NCI-H146 treated with DMSO at 0.1 percent for 48 hours (cell line): ENCODE data around the gene HHAT.

Experiments
- DNase-seq: peaks from one replicate; lab custom pipeline; 2025; ENCODE audit not compliant: unreplicated experiment; lab: John Stamatoyannopoulos, UW

The HHAT gene

GRCh38 chr1:210437111-210437510, 108.4 kb downstream of the HHAT start:
- DNase-seq, result no peak

DNA sequence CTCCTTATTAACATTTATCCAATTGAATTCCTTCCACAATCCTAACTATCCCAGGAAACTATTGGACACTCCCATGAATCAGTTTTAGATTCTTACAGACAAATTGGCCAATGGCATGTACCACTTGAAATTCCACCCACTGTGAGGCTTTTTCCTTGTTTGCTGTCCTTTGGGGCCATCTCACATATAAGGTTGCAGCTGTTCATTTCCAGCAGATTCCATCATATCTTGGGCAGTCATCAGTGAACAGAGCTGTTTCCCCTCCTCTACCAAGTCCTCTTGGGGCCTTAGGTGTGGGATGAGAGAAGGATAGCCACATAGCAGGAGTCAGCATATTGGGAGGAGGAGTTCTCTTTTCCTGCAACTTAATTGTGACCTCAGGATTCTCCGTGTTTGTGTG, 109.1 kb downstream of the HHAT start:
- no peak for DNase-seq

DNA sequence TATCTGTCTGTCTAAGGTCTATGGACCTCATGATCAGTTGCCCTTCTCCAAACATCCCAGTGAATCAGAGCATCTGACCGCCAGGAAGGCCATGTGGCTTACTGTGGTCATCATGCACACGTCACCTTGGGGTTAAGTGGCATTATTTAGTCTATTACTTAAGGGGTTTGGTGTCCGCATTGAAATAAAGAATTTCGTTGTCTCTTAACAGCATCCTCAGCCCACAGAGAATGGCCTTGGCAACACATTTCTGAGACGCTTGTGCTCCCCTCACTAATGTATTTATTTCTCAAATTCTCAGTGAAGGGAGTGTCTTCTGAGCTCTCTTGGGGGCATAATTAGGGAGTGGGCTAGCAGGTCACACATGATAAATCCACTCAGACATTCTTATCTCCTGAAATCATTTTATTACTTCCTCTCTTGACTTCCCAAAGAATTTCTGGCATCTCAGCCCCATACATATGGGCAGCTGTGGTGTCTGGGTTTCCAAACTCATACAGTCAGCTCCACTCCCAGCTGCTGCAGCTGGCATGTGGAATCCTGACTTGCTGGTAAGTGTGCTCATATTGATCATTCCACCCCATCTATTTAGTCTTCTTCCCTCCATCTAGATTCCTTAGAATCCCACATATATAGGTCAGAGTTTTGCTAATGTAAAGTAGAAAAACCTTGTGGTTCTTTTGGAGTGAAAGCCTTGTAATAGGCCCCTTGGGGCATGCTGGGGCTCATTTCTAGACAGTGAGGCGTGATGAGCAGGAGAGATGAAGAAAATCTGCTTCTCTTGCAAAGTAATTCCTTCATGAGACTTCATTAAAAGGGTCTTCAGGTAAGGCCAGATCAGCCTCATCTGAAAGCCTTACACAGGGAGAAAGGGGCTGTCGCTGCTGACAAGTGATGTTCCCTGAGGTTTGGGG, 110.5 kb downstream of the HHAT start:
- DNase-seq, result no peak

DNA sequence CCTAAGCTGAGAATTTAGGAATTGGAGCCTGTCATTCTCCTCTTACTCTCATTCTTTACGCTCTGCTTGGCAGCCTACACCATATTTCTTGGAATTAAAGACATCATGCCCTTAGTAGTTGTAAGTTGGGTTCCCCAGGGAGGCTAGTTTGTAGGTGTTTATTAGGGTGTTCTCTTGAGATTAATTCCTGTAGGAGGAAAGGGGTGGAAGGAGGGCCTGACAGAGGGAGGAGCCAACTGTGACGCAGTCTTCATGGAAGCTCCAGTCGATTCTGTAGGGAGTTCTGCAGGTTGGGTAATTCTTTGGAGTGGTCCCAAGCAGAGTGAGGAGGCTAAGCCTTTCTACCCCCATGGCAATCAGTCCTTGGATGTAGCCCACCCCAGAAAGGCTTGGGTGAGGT, 111.4 kb downstream of the HHAT start:
- no peak for DNase-seq

- no peak for DNase-seq
Measured at GRCh38 chr1:210441028-210441427, 112.3 kb downstream of the HHAT start.

GRCh38 chr1:210445485-210445884, 116.8 kb downstream of the HHAT start:
- DNase-seq, result no peak

DNA sequence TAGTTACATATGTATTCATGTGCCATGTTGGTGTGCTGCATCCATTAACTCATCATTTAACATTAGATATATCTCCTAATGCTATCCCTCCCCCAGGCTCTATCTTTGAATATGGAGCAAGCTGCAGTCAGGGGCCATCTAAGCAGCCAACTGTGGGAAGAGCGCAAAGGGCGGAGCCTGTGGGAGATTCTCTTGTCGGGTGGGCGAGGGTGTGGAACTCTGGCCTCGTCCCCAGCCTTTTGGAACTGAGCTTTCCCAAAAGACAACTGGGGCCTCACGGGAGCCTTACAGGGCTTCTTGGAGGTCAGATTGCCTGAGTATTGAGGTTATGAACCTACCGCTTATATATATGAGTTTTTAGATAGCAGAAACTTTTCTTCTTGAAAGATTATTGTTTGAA, 117.2 kb downstream of the HHAT start:
- no peak for DNase-seq

- peak; percentile 14 for DNase-seq
Measured at GRCh38 chr1:210446479-210446878, 117.8 kb downstream of the HHAT start.

DNA sequence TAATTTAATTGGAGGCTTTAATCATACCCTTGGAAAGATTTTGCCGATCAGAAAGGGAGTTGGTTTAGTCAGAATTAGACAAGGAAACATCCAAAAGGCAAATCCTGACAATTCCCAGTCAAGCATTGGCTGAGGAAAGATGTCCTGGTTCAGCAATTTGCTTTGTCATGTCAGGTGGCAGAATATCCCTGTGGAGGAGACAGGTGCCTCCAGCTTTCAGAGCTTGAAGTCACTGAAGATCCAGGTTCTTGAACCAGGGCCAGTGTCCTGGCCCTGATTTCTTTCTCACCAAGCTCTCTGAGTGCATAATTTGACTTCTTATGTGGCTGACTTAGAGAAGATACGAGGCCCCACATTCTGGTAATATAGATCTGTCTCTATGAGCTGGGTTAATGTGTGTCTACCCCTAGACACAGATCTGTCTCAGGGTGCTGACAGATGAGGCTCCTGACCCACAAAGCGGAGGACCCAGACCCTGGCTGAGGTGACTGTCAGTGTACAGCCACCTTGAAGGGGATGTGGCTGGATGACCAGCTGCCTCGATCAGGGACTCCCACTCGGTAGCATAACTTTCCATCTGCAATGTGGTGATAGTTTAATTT, 118.9 kb downstream of the HHAT start:
- DNase-seq, result no peak

DNA sequence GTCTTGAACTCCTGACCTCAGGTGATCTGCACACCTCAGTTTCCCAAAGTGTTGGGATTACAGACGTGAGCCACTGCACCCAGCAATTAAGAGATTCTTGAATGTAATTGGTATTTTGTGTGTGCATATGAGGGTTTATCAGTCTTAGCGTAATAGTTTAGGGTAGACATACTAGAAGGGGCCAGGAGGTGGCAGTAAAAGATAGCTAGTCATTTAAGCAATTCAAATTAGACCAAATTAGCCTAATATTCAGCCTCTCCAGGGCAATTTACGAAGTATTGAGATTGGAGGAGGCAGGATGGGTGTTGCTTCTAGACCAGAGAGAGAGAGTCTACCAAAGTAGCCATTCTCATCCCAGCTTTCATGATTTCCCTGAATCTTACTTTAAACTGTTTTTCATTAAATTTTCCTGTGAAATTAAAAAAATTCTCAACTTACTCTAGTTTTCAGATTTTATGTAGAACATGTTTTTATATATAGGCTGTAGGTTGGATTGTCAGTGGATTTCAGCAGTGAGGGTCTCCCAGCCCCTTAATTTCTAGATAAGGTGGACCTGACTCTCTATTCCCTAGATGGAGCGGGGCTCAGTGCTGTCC, 119.7 kb downstream of the HHAT start:
- DNase-seq, result no peak

DNA sequence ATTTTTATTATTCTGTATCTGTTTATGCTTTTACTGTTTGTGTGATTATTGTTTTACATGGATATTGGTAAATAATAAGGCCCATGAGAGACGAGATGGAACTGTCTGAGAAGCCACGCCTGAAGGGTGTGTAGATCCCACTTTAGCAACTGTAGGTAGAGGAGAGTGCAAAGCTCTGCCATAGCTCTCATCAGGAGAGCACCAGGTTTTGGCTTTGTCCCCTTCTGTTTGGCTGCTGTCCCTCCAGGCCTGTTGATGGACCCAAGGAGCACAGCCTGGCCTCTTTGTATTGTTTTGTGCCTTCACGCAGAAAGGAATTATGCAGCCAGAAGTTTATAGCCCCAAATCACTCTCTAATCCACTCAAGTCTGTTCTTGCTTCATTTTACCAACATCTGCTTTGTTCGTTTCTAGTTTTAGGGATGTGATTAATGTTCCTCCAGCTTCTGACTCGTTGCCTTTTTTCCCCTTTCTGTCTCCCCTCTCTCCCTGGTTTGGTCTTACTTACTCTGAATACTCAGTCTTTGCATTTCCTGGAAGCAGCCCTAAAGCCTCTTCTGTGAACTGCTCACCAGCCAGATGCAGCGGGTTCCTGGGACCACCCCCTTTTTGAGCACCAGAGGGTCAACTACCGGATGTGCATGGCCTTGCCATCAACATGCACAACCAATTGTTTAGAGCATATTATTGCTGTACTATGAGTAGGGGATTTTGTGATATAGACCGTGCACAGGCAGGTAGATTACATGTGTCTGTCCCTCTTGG, 127.3 kb downstream of the HHAT start:
- DNase-seq, result no peak

DNA sequence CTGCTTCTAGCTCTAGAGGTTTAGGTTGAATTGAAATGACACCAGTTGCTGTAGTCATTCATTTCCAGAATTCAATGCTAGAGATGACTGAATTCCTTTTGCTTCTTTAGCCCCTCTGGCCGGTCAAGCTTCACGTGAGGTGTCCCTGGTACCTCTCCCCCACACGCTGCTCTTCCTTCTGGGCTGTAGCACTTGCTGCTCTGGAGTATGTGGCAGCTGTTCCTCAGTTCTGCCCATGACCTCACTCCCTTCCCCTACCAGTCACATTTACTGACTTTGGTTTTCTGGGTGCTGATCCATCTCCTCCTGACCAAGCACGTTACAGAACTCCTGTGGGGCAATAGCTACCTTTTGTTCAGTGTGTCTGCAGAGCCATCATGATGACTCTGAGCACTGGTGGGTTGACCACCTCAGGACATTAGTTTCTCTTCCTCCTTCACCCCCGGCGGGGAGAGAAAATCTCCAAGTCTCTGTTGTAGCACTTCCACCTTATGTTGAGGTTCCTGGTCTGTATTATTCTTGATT, 128.1 kb downstream of the HHAT start:
- no peak for DNase-seq

DNA sequence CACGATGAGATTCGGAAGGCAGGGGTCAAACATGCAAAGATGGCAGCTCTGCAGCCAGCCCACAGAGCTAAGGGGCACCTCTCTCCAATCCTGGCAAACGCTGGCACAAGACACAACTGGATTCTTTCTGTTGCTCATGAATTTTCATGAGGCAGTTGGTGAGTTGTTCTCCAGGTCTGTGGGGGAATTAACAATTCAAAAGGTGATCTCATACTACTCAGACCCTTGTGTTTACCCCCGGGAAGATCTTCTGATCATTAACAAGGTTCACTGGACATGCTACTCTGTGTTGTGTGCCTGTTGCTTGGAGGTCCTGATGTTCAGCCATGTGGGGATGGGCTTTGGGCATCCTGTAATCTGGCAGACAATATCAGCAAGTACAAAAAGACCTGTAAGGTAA, 128.9 kb downstream of the HHAT start:
- no peak for DNase-seq

DNA sequence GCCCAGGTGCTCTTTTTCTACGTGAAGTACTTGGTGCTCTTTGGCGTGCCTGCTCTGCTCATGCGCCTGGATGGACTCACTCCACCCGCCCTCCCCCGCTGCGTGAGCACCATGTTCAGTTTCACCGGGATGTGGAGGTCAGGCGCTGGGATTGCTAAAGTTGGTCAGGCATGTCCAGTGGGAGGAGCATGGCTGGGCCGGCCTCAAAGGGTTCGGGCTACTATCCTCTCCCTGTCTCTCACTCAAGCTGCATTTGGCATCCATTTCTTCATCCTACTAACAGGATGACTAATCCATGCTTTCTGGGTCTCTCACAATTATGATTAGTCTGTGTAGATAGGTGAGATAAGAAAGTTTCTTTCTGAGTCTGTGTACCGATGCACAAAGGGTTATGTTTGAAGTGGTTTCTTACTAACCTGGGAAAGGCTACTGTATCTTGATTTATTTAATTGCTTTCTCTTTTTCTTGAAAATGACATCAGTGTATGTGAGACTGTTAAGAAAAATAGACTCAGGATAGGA, 135.9 kb downstream of the HHAT start:
- DNase-seq, result no peak

DNA sequence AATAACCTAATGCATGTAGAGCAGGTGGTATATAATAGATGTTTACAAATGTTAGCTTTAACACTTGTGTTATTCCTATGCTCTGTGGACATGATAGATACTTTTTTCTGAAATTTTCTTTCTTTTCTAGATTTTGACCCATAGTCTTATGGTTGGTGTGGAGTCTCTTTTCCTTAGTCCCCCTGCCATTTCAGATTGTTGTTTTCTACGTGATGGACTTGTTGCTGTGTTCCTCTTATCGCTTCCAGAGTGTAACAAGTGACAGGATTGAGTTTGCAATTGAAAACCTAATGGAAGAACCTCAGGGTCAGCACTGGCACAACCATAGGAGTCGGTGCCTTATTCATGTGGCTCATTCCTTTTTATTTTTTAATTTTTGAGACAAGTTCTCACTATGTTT, 136.4 kb downstream of the HHAT start:
- DNase-seq, result no peak

GRCh38 chr1:210467440-210468043, 138.8 kb downstream of the HHAT start:
- DNase-seq, result no peak

- DNase-seq, result no peak
Measured at GRCh38 chr1:210469441-210469840, 140.7 kb downstream of the HHAT start.

DNA sequence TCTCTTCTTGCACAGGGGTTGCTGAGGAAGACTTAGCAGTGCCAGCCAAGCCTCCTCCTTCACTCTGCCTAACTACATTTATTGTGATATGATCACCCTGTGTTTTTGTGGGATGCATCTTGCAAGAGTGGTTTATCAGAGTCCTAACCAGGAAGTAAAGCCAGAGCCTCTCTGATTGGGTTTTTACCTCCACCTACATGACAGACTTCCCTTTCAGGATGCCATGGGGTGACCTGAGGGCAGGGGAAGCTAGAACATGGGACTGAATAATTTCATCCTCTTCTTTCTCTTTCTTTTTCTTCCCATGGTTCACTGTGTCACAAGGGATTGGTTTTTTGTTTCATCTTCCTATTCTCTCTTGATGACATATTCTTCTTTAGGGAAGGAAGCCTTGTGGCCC, 146.6 kb downstream of the HHAT start:
- DNase-seq, result no peak

GRCh38 chr1:210475806-210476205, 147.1 kb downstream of the HHAT start:
- no peak for DNase-seq

GRCh38 chr1:210476730-210477129, 148.0 kb downstream of the HHAT start:
- no peak for DNase-seq
